H9 (cell line): ENCODE results near the gene PLAA. TPM values are rescaled to one million over a fixed set of nuclear protein-coding genes. Genes with fewer than 3 reads are reported as not detected.

Source experiments
- DNase-seq: peaks from one replicate; pipeline ENCODE4 v3.0.0-alpha.2; 2017
- H2AFZ ChIP-seq: one replicate; pipeline ENCODE4 v1.6.1; 2013; ENCODE audit warnings: mild to moderate bottlenecking, low read length, control low read depth, moderate library complexity
- H2AK5ac ChIP-seq: 2 replicates; pipeline ENCODE4 v1.6.1; 2013; ENCODE audit warnings: low read length, control low read depth, mixed read lengths; ENCODE audit not compliant: insufficient read length
- H2BK120ac ChIP-seq: one replicate; pipeline ENCODE4 v1.6.1; 2013; ENCODE audit warnings: low read depth, mild to moderate bottlenecking, low read length, control low read depth, inconsistent platforms; ENCODE audit not compliant: poor library complexity, severe bottlenecking
- H2BK12ac ChIP-seq: 2 replicates; pipeline ENCODE4 v1.6.1; 2013; ENCODE audit warnings: low read length, control low read depth, mixed read lengths, low read depth; ENCODE audit not compliant: insufficient read length
- H2BK15ac ChIP-seq: 2 replicates; pipeline ENCODE4 v1.6.1; 2013; ENCODE audit warnings: low read depth, low read length, control low read depth
- H2BK20ac ChIP-seq: one replicate; pipeline ENCODE4 v1.6.1; 2013; ENCODE audit warnings: low read depth, mild to moderate bottlenecking, low read length, control low read depth, inconsistent platforms; ENCODE audit not compliant: poor library complexity, severe bottlenecking
- H2BK5ac ChIP-seq: 2 replicates; pipeline ENCODE4 v1.6.1; 2013; ENCODE audit warnings: low read length, control low read depth, mixed read lengths; ENCODE audit not compliant: insufficient read length
- H3K14ac ChIP-seq: 2 replicates; pipeline ENCODE4 v1.6.1; 2013; ENCODE audit warnings: low read length, control low read depth; ENCODE audit not compliant: insufficient read depth
- H3K18ac ChIP-seq: 2 replicates; pipeline ENCODE4 v1.6.1; 2013; ENCODE audit warnings: low read depth, mild to moderate bottlenecking, mixed read lengths, low read length, control low read depth; ENCODE audit not compliant: insufficient read length
- H3K23ac ChIP-seq: 2 replicates; pipeline ENCODE4 v1.6.1; 2013; ENCODE audit warnings: low read length, control low read depth, mixed read lengths, low read depth; ENCODE audit not compliant: insufficient read length
- H3K23me2 ChIP-seq: 2 replicates; pipeline ENCODE4 v1.6.1; 2013; ENCODE audit warnings: low read depth, mild to moderate bottlenecking, mixed read lengths, low read length, control low read depth; ENCODE audit not compliant: insufficient read length, poor library complexity, severe bottlenecking
- H3K27ac ChIP-seq: 2 replicates; pipeline ENCODE4 v1.5.1; 2013; ENCODE audit warnings: low read length, control low read depth, mixed read lengths, low read depth; ENCODE audit not compliant: insufficient read length
- H3K27me3 ChIP-seq: 2 replicates; pipeline ENCODE4 v1.6.1; 2013; ENCODE audit warnings: low read length, control low read depth, inconsistent platforms; ENCODE audit not compliant: insufficient read depth
- H3K4ac ChIP-seq: 2 replicates; pipeline ENCODE4 v1.6.1; 2013; ENCODE audit warnings: low read depth, mild to moderate bottlenecking, control low read depth, inconsistent platforms, low read length, moderate library complexity
- H3K4me1 ChIP-seq: 2 replicates; pipeline ENCODE4 v1.6.1; 2013; ENCODE audit warnings: low read length, control low read depth, inconsistent platforms; ENCODE audit not compliant: insufficient read depth
- H3K4me2 ChIP-seq: 2 replicates; pipeline ENCODE4 v1.6.1; 2013; ENCODE audit warnings: low read length, control low read depth, mixed read lengths; ENCODE audit not compliant: insufficient read length, insufficient read depth
- H3K56ac ChIP-seq: 2 replicates; pipeline ENCODE4 v1.6.1; 2013; ENCODE audit warnings: low read depth, mild to moderate bottlenecking, mixed read lengths, low read length, control low read depth; ENCODE audit not compliant: insufficient read length
- H3K79me1 ChIP-seq: 2 replicates; pipeline ENCODE4 v1.6.1; 2013; ENCODE audit warnings: low read depth, mild to moderate bottlenecking, moderate library complexity, low read length, control low read depth, inconsistent platforms; ENCODE audit not compliant: insufficient read depth, poor library complexity, severe bottlenecking
- H3K79me2 ChIP-seq: 2 replicates; pipeline ENCODE4 v1.6.1; 2013; ENCODE audit warnings: low read length, control low read depth, inconsistent platforms; ENCODE audit not compliant: insufficient read depth
- H3K9ac ChIP-seq: 2 replicates; pipeline ENCODE4 v1.6.1; 2013; ENCODE audit warnings: low read length, control low read depth, mixed read lengths; ENCODE audit not compliant: insufficient read length; ENCODE audit errors: extremely low read depth
- H3K9me3 ChIP-seq: one replicate; pipeline ENCODE4 v1.6.1; 2013; ENCODE audit warnings: low read depth, low read length, inconsistent platforms; ENCODE audit not compliant: control insufficient read depth
- H3T11ph ChIP-seq: one replicate; pipeline ENCODE4 v1.6.1; 2013; ENCODE audit warnings: mild to moderate bottlenecking, low read length, control low read depth, inconsistent platforms
- H4K20me1 ChIP-seq: one replicate; pipeline ENCODE4 v1.6.1; 2013; ENCODE audit not compliant: control insufficient read depth, insufficient read length, insufficient read depth
- H4K5ac ChIP-seq: 2 replicates; pipeline ENCODE4 v1.6.1; 2013; ENCODE audit warnings: low read depth, mild to moderate bottlenecking, mixed read lengths, low read length, control low read depth; ENCODE audit not compliant: insufficient read length
- H4K8ac ChIP-seq: replicated peaks from 2 replicates; pipeline ENCODE4 v1.6.1; 2013; ENCODE audit warnings: low read length, control low read depth, mixed read lengths, low read depth; ENCODE audit not compliant: insufficient read length
- H4K91ac ChIP-seq: 2 replicates; pipeline ENCODE4 v1.6.1; 2013; ENCODE audit warnings: low read depth, mild to moderate bottlenecking, moderate library complexity, mixed read lengths, low read length, control low read depth; ENCODE audit not compliant: insufficient read length
- H3K27ac Mint-ChIP-seq, 3 experiments: 2 replicates in 2 of 3; 3 replicates in 1 of 3; pipeline ENCODE4 v1.8.0; 2020 to 2021; ENCODE audit warnings: mixed read lengths in 3 of 3, mild to moderate bottlenecking in 1 of 3, moderate library complexity in 1 of 3
- H3K27me3 Mint-ChIP-seq: 2 replicates; pipeline ENCODE4 v1.8.0; 2021; ENCODE audit warnings: low read depth, mild to moderate bottlenecking, moderate library complexity, mixed read lengths
- H3K36me3 Mint-ChIP-seq, 3 experiments: 2 replicates in 2 of 3; 3 replicates in 1 of 3; pipeline ENCODE4 v1.8.0; 2020 to 2021; ENCODE audit warnings: low read depth in 3 of 3, mixed read lengths in 3 of 3; ENCODE audit not compliant: insufficient read depth in 1 of 3
- H3K4me1 Mint-ChIP-seq, 2 experiments: 2 replicates each; pipeline ENCODE4 v1.8.0; 2020; ENCODE audit warnings: mixed read lengths in 2 of 2
- H3K4me3 Mint-ChIP-seq, 2 experiments: 2 replicates in 1 of 2; 3 replicates in 1 of 2; pipeline ENCODE4 v1.8.0; 2020 to 2021; ENCODE audit warnings: mild to moderate bottlenecking in 2 of 2, mixed read lengths in 2 of 2, moderate library complexity in 1 of 2
- H3K9me3 Mint-ChIP-seq, 2 experiments: 2 replicates in 1 of 2; 3 replicates in 1 of 2; pipeline ENCODE4 v1.8.0; 2020; ENCODE audit warnings: mild to moderate bottlenecking in 2 of 2, mixed read lengths in 2 of 2, moderate library complexity in 1 of 2
- WGBS: extraction: QIAGEN DNeasy Blood & Tissue Kit; methylation state at CpG from one replicate; pipeline ENCODE4 v1.1.7; 2013; ENCODE audit warnings: missing lambda C conversion rate, low lambda C conversion rate, mixed read lengths; ENCODE audit not compliant: insufficient read length; ENCODE audit errors: extremely low coverage; 5-methylcytosine and 5-hydroxymethylcytosine counted together
- total RNA-seq: library from RNA; stranded (reverse); gene quantifications from 2 replicates; pipeline ENCODE4 v1.2.1, GENCODE V29; 2021
- TF ChIP-seq, protein P1 (sequence below): fragments of 200-600 bp; sonication (generic); conservative IDR thresholded peaks from 3 replicates; pipeline ENCODE4 v1.8.0; 2021; ENCODE audit warnings: antibody characterized with exemption, mild to moderate bottlenecking

Gene PLAA
- total RNA-seq, 1 experiment from 2014 or later = 65.0 TPM

- TF ChIP-seq, protein P1, sequence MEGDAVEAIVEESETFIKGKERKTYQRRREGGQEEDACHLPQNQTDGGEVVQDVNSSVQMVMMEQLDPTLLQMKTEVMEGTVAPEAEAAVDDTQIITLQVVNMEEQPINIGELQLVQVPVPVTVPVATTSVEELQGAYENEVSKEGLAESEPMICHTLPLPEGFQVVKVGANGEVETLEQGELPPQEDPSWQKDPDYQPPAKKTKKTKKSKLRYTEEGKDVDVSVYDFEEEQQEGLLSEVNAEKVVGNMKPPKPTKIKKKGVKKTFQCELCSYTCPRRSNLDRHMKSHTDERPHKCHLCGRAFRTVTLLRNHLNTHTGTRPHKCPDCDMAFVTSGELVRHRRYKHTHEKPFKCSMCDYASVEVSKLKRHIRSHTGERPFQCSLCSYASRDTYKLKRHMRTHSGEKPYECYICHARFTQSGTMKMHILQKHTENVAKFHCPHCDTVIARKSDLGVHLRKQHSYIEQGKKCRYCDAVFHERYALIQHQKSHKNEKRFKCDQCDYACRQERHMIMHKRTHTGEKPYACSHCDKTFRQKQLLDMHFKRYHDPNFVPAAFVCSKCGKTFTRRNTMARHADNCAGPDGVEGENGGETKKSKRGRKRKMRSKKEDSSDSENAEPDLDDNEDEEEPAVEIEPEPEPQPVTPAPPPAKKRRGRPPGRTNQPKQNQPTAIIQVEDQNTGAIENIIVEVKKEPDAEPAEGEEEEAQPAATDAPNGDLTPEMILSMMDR = no peak
- H3K27ac Mint-ChIP-seq = no peak overlapping the region
- H4K8ac ChIP-seq = no peak overlapping the region
These were observed 7.0 kb upstream of the PLAA start for GRCh38 chr9:26954050-26954508.

More at GRCh38 chr9:26954050-26954508, 7.0 kb upstream of the PLAA start:
- no peaks in the 10 kb centered on the region for H3K27me3 Mint-ChIP-seq
- H4K91ac ChIP-seq = no peak overlapping the region
- H3K14ac ChIP-seq = no peak overlapping the region
- H3K4me3 Mint-ChIP-seq = no peak overlapping the region
- no peak overlapping the region for H3K27ac ChIP-seq
- H2AK5ac ChIP-seq = no peak overlapping the region
- H3K4ac ChIP-seq = no peak overlapping the region
- H2AFZ ChIP-seq = no peak overlapping the region
- no peak overlapping the region for H2BK15ac ChIP-seq
- H3K9ac ChIP-seq = no peak overlapping the region
- no peaks in the 10 kb centered on the region for H4K20me1 ChIP-seq
- H3K79me1 ChIP-seq = no peaks in the 10 kb centered on the region
- no peak overlapping the region for H3K4me2 ChIP-seq
- no CpG with 5 or more reads among the region's 3 CpGs for WGBS
- H2BK20ac ChIP-seq = no peak overlapping the region
- no peak overlapping the region for H3K56ac ChIP-seq
- no peak for DNase-seq
- H4K5ac ChIP-seq = no peak overlapping the region
- no peaks in the 10 kb centered on the region for H3K79me2 ChIP-seq
- no peak overlapping the region for H3K18ac ChIP-seq
- no peaks in the 10 kb centered on the region; a peak in 1 of 5 replicates for H3K9me3 Mint-ChIP-seq
- no peak overlapping the region for H2BK5ac ChIP-seq
- no peaks in the 10 kb centered on the region for H3K9me3 ChIP-seq
- no peak overlapping the region for H2BK12ac ChIP-seq
- H3K4me1 ChIP-seq = no peaks in the 10 kb centered on the region
- H3K23me2 ChIP-seq = peaks cover 4% of the 10 kb centered on the region
- H3T11ph ChIP-seq = no peak overlapping the region
- no peak overlapping the region for H2BK120ac ChIP-seq
- H3K4me1 Mint-ChIP-seq = peaks cover 18 to 19% of the 10 kb centered on the region in 2 experiments
- H3K23ac ChIP-seq = no peak overlapping the region
- no peaks in the 10 kb centered on the region for H3K36me3 Mint-ChIP-seq
- H3K27me3 ChIP-seq = no peaks in the 10 kb centered on the region
